ENCODE results near the gene OR5A2. TPM values are rescaled to one million over a fixed set of nuclear protein-coding genes. Genes with fewer than 3 reads are reported as not detected.

The OR5A2 gene
- polyA plus RNA-seq, 3 donors = not detected

DNA sequence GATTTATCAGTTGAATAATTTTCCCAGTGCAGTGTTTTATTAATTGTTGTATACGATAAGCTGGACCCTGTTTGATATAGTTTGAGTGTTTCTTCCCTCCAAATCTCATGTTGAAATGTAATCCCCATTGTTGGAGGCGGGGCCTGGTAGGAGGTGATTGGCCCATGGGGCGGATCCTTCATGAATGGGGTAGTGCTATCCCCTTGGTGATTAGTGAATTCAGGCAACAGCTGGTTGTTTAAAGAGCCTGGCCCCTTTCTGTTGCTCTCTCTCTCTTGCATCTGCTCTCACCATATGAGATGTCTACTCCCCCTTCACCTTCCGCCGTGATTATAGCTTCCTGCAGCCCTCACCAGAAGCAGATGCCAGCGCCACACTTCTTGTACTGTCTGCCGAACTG is 11.6 kb upstream of the OR5A2 start:
- no peaks in the 10 kb centered on the region for H3K9me3 Mint-ChIP-seq
- no peak for TF ChIP-seq CTCF (IDR thresholded peaks at IDR 0.05)

DNA sequence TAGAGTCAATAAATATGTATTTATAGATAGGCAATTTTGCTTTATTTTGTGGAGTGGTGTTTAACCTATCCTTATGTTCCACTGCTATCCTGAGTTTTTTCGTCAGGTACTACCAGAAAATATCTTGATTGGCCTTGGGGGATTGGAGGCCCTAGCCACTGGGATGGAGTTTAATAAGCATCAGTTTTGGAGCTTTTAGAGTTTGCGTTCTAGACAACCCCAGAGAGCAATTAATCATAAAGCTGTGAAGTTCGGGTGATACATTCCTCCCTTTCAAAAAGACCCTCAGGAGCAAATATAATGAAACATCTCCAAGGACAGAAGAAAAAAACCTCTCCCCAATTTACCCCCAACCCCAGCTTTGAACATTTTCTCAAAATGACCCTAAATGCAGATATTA is 10.0 kb upstream of the OR5A2 start, which contains the start of gene OR5A1:
OR5A1 (plus strand) TSS at position 301 of the 400 bp plus-strand sequence. CDS start 6,700 bp downstream, outside the sequence.
- H3K27me3 ChIP-seq (ENCODE audit: control insufficient read depth in 2 of 2, insufficient read depth in 2 of 2, low read length in 2 of 2) = no peaks in the 10 kb centered on the region
- peaks cover 3 to 5% of the 10 kb centered on the region in 2 donors for H3K4me1 ChIP-seq (ENCODE audit: control insufficient read depth in 1 of 2, insufficient read depth in 2 of 2, low read length in 2 of 2)
- no peak within 1 kb of the TSS for H2AFZ ChIP-seq (ENCODE audit: insufficient read depth, low read depth, low read length, poor library complexity, severe bottlenecking)
- no peak within 1 kb of the TSS for H3K4me3 Mint-ChIP-seq
- intact Hi-C loops (cut with micrococcal nuclease) = no loop called here
- no peak for TF ChIP-seq CTCF (IDR thresholded peaks at IDR 0.05)
- H3K4me3 ChIP-seq (replicated peaks in 1 of 3; ENCODE audit: low read depth in 2 of 3, low read length in 3 of 3) = no peak within 1 kb of the TSS
- no peak within 1 kb of the TSS for H3K27ac ChIP-seq (ENCODE audit: low read depth in 1 of 2, low read length in 2 of 2)
- H3K9ac ChIP-seq (ENCODE audit: insufficient read depth, low read length, poor library complexity, severe bottlenecking) = no peak within 1 kb of the TSS
- no CpG with 5 or more reads among the region's 3 CpGs for WGBS (ENCODE audit: insufficient coverage)
- peaks cover 0 to 5% (median 1%) of the 10 kb centered on the region in 3 donors for H3K27me3 Mint-ChIP-seq (ENCODE audit: low read depth in 3 of 3)
- H4K20me1 ChIP-seq (ENCODE audit: insufficient read depth, low read length) = no peaks in the 10 kb centered on the region
- no peak within 1 kb of the TSS for H3K27ac Mint-ChIP-seq
- DNase-seq = no peak
- no peaks in the 10 kb centered on the region for H3K9me3 Mint-ChIP-seq
- H3K36me3 ChIP-seq (replicated peaks in 1 of 2; ENCODE audit: control insufficient read depth in 1 of 2, insufficient read depth in 2 of 2, low read length in 2 of 2) = no peaks in the 10 kb centered on the region
- H3K9me3 ChIP-seq (replicated peaks in 1 of 2; ENCODE audit: control insufficient read depth in 1 of 2, insufficient read depth in 1 of 2, low read length in 2 of 2) = no peaks in the 10 kb centered on the region
- H3K4me2 ChIP-seq (replicated peaks; ENCODE audit: extremely low read depth, low read length, poor library complexity, severe bottlenecking) = no peak within 1 kb of the TSS
- no peaks in the 10 kb centered on the region for H3K79me2 ChIP-seq (ENCODE audit: insufficient read depth, low read length)
- H3K4me1 Mint-ChIP-seq = peaks cover 6% of the 10 kb centered on the region
- no peaks in the 10 kb centered on the region for H3K36me3 Mint-ChIP-seq

More for the DNA sequence above, 11.6 kb upstream of the OR5A2 start:
- Histone ChIP-seq H3K4me3 (replicated peaks in 1 of 3; ENCODE audit: low read depth in 2 of 3, low read length in 3 of 3) (no peak overlapping the region), H3K9ac (ENCODE audit: insufficient read depth, low read length, poor library complexity, severe bottlenecking) (no peak overlapping the region), H3K9me3 (replicated peaks in 1 of 2; ENCODE audit: control insufficient read depth in 1 of 2, insufficient read depth in 1 of 2, low read length in 2 of 2) (no peaks in the 10 kb centered on the region), H2AFZ (ENCODE audit: insufficient read depth, low read depth, low read length, poor library complexity, severe bottlenecking) (no peak overlapping the region), H3K4me2 (replicated peaks; ENCODE audit: extremely low read depth, low read length, poor library complexity, severe bottlenecking) (no peak overlapping the region), H3K79me2 (ENCODE audit: insufficient read depth, low read length) (no peaks in the 10 kb centered on the region), H3K27ac (ENCODE audit: low read depth in 1 of 2, low read length in 2 of 2) (no peak overlapping the region), H4K20me1 (ENCODE audit: insufficient read depth, low read length) (no peaks in the 10 kb centered on the region), H3K27me3 (ENCODE audit: control insufficient read depth in 2 of 2, insufficient read depth in 2 of 2, low read length in 2 of 2) (no peaks in the 10 kb centered on the region), H3K36me3 (replicated peaks in 1 of 2; ENCODE audit: control insufficient read depth in 1 of 2, insufficient read depth in 2 of 2, low read length in 2 of 2) (no peaks in the 10 kb centered on the region), H3K4me1 (ENCODE audit: control insufficient read depth in 1 of 2, insufficient read depth in 2 of 2, low read length in 2 of 2) (peaks cover 3 to 5% of the 10 kb centered on the region in 2 donors)
- H3K4me3 Mint-ChIP-seq = no peak overlapping the region
- H3K27ac Mint-ChIP-seq = no peak overlapping the region
- no peak for DNase-seq
- H3K27me3 Mint-ChIP-seq (ENCODE audit: low read depth in 3 of 3) = peaks cover 0 to 1% (median 0%) of the 10 kb centered on the region in 3 donors
- 88% methylated on average over 3 of the region's 7 CpGs for WGBS (ENCODE audit: insufficient coverage)
- peaks cover 6% of the 10 kb centered on the region for H3K4me1 Mint-ChIP-seq
- no peaks in the 10 kb centered on the region for H3K36me3 Mint-ChIP-seq
- intact Hi-C loops (cut with micrococcal nuclease) = no loop called here
